Measurements from ENCODE around the gene SESN1.

SESN1 gene

DNA sequence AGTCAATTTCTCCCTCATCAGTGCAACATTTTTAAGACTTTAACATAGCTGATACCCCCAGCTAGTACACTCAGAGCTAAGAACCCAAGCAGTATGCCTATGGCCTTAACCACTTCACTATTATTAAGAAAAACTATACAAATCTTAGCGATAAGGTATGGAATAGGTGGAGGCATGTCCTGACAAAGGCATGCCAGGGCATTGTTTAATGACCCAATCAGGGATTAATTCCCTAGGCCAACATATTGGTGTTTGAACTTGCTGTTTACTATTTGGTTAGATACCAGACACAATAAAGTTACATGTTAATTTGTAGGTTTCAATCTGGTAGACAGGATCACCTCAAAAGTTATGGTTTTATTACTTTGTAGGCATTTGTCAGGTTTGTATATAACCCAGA, 153.4 kb downstream of the SESN1 start:
- no CpG with 5 or more reads among the region's 1 CpG for WGBS (ENCODE audit: insufficient coverage, insufficient read length)
- no peak for DNase-seq (ENCODE audit: low read depth, low spot score)
- no peaks in the 10 kb centered on the region for H3K36me3 ChIP-seq (ENCODE audit: control insufficient read depth, insufficient read depth, low read length)
- no peaks in the 10 kb centered on the region for H3K9me3 ChIP-seq (ENCODE audit: control insufficient read depth, insufficient read depth, low read length)
- H3K4me3 ChIP-seq (ENCODE audit: low read length) = no peak overlapping the region
- H3K27ac ChIP-seq (ENCODE audit: low read length) = no peak overlapping the region
- no peaks in the 10 kb centered on the region for H3K27me3 ChIP-seq (ENCODE audit: control insufficient read depth, insufficient read depth, low read length)
- H3K4me1 ChIP-seq (ENCODE audit: control insufficient read depth, insufficient read depth, low read length) = no peaks in the 10 kb centered on the region

GRCh38 chr6:108940741-108941140, 153.9 kb downstream of the SESN1 start:
- WGBS (ENCODE audit: insufficient coverage, insufficient read length) = no CpG with 5 or more reads among the region's 5 CpGs
- no peak overlapping the region for H3K4me3 ChIP-seq (ENCODE audit: low read length)

GRCh38 chr6:108937170-108937569, 157.5 kb downstream of the SESN1 start:
- Histone ChIP-seq H3K4me3 (ENCODE audit: low read length) (no peak overlapping the region), H3K4me1 (ENCODE audit: control insufficient read depth, insufficient read depth, low read length) (no peaks in the 10 kb centered on the region), H3K27me3 (ENCODE audit: control insufficient read depth, insufficient read depth, low read length) (no peaks in the 10 kb centered on the region), H3K27ac (ENCODE audit: low read length) (no peak overlapping the region), H3K36me3 (ENCODE audit: control insufficient read depth, insufficient read depth, low read length) (no peaks in the 10 kb centered on the region), H3K9me3 (ENCODE audit: control insufficient read depth, insufficient read depth, low read length) (no peaks in the 10 kb centered on the region)
- no peak for DNase-seq (ENCODE audit: low read depth, low spot score)
- WGBS (ENCODE audit: insufficient coverage, insufficient read length) = no CpG with 5 or more reads among the region's 1 CpG

More at GRCh38 chr6:108940741-108941140, 153.9 kb downstream of the SESN1 start:
- Histone ChIP-seq H3K36me3 (ENCODE audit: control insufficient read depth, insufficient read depth, low read length) (no peaks in the 10 kb centered on the region), H3K27me3 (ENCODE audit: control insufficient read depth, insufficient read depth, low read length) (no peaks in the 10 kb centered on the region), H3K4me1 (ENCODE audit: control insufficient read depth, insufficient read depth, low read length) (no peaks in the 10 kb centered on the region), H3K9me3 (ENCODE audit: control insufficient read depth, insufficient read depth, low read length) (no peaks in the 10 kb centered on the region), H3K27ac (ENCODE audit: low read length) (no peak overlapping the region)
- DNase-seq (ENCODE audit: low read depth, low spot score) = no peak

All from iPS DF 6.9 (cell line).